SK-N-MC (cell line): ENCODE measurements around the gene ZCCHC14.

ENCODE experiments used
- EZH2 ChIP-seq: fragments of 200-600 bp; sonication (generic); IDR thresholded peaks from one replicate; pipeline ENCODE4 v1.6.1; 2017; ENCODE audit warnings: antibody characterized with exemption
- POLR2AphosphoS5 ChIP-seq: IDR thresholded peaks from 2 replicates; pipeline ENCODE4 v1.6.1; 2012; ENCODE audit warnings: mild to moderate bottlenecking, low read depth, low read length, borderline replicate concordance

DNA sequence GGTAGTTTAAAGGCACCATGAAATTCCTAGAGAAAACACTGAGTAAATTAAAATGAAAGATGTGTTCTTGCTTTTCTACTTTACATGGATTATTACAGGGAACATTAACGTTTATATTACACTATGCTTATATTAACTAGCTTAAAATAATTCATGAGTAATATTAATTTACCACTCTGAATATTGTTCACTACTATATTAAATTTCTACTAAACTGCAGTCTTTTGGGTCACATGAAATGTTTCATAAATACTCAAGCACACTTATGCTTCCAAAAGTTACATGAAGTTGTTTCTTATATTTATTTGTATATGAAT is 104.0 kb downstream of the ZCCHC14 start:
- TF ChIP-seq POLR2AphosphoS5 (no peak), EZH2 (no peak)
